Ishikawa (cell line): ENCODE data around the gene KCNG1.

ENCODE experiments used
- EGR1 ChIP-seq: IDR thresholded peaks from 2 replicates; pipeline ENCODE4 v1.6.1; 2012
- EP300 ChIP-seq: IDR thresholded peaks from 2 replicates; pipeline ENCODE4 v1.6.1; 2012; ENCODE audit warnings: borderline replicate concordance
- FOXM1 ChIP-seq: IDR thresholded peaks from 2 replicates; pipeline ENCODE4 v1.6.1; 2012; ENCODE audit warnings: low read depth, borderline replicate concordance
- NFIC ChIP-seq: IDR thresholded peaks from 2 replicates; pipeline ENCODE4 v1.6.1; 2012
- RAD21 ChIP-seq: IDR thresholded peaks from 2 replicates; pipeline ENCODE4 v1.6.1; 2012; ENCODE audit warnings: low read depth
- TAF1 ChIP-seq: IDR thresholded peaks from 2 replicates; pipeline ENCODE4 v1.6.1; 2012; ENCODE audit warnings: low read depth, mild to moderate bottlenecking
- TEAD4 ChIP-seq: IDR thresholded peaks from 2 replicates; pipeline ENCODE4 v1.6.1; 2012
- YY1 ChIP-seq: IDR thresholded peaks from 2 replicates; pipeline ENCODE4 v1.6.1; 2012; ENCODE audit warnings: low read depth
- TF ChIP-seq, protein P1 (sequence below): IDR thresholded peaks from 2 replicates; pipeline ENCODE4 v1.6.1; 2012
- TF ChIP-seq, protein P2 (sequence below): IDR thresholded peaks from 2 replicates; pipeline ENCODE4 v1.6.1; 2012

DNA sequence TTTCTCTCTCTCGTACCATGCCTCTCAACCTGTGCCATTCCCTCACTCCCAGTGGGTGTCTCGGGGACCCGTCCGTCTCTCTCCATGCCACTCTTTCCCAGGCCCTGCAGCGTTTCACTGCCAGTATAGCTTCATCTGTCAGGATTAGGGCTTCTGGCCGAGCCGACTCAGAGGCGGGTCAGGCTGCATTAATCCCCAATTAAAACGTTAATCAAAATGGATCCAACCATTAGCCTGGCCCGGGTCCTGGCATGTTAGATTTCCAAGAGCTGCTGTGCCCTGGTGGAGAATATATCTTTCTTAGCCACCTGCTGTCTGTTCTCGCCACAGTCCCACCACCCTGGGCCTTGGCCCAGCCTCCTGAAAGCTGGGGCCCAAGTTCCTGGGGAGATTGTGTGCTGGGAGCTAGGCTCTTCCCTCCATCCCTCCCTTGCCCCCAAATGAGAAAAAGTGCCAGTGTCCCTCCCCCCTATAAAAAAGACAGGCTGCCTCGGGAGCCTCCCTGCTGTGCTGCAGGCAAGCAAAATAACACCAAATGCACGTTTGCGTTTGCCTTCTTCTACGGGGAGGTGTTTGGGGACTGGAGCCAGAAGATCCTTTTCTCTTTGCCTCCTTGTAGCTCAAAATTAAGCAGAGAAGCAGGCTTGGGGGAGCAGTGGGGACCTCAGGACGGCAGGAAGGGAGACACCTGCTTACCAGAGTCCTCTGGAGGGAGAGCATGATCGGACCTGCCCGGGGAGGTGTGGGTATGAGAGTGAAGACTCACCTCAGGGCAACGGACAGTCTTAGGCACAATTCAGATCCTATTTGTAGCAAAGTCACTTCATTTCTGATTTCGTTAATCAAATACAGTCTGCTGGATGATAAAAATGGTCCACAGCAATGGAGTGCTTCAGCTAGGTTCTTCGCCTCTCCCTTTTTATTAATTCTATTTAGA lies 3.0 kb downstream of the KCNG1 start:
- TF ChIP-seq, protein P1, sequence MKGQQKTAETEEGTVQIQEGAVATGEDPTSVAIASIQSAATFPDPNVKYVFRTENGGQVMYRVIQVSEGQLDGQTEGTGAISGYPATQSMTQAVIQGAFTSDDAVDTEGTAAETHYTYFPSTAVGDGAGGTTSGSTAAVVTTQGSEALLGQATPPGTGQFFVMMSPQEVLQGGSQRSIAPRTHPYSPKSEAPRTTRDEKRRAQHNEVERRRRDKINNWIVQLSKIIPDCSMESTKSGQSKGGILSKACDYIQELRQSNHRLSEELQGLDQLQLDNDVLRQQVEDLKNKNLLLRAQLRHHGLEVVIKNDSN = no peak
- TF ChIP-seq TAF1 = no peak
- TF ChIP-seq, protein P2, sequence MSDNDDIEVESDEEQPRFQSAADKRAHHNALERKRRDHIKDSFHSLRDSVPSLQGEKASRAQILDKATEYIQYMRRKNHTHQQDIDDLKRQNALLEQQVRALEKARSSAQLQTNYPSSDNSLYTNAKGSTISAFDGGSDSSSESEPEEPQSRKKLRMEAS = no peak
- no peak for TF ChIP-seq NFIC
- no peak for TF ChIP-seq EP300
- TF ChIP-seq YY1 = no peak
- no peak for TF ChIP-seq RAD21
- TF ChIP-seq TEAD4 = no peak
- no peak for TF ChIP-seq FOXM1
- no peak for TF ChIP-seq EGR1
